ENCODE data around the gene SRPK1. TPM values are rescaled to one million over a fixed set of nuclear protein-coding genes. Genes with fewer than 3 reads are reported as not detected.
"Not testable (repeated sequence)": the region's sequence is repeated elsewhere in the genome, so short reads cannot be mapped to it uniquely, and the experiment has no call there.

Gene SRPK1
- total RNA-seq, 4 donors from 2014 or later: 25.4 to 36.5 (median 30.4) TPM

DNA sequence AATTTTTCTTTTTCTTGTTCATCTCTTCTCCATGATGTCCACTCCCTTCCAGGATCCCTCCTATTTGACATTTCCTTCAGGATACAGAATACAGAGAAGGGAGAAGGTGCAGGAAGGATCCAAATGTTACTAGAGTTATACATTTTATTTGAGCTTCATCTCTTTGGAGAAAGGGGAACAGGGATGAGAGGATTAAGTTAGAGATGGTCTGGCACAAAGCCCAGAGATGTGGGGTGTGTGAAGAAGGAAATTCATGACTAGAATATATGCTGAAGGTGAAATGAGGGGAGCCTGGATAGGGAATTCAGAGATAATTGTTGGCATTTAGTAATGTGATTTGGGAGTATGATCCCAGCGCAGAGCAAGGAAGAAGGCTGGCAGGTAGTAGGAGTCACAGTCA is 22.5 kb upstream of the SRPK1 start:
- WGBS: 88% methylated on average over 1 of the region's 1 CpG

DNA sequence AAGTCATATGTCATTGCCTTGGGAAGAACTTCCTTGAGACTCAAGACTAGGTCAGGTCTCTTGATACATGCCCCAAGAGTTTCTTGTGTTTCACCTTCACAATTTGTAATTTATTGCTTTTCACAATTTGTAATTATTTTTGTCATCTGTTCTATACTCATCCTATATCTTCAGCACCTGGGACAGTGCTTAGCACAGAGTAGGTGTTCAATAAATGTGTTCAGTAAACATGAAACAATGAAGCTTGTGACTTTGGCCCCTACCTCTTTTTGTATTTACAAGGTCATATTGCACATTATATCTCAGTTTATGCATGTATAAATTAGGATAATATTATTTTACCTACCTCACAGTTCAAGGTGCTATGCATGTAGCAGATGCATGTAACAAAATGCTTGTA is 21.5 kb upstream of the SRPK1 start:
- Histone ChIP-seq H3K27ac (replicated peaks in 1 of 4) (no peak overlapping the region), H3K36me3 (no peaks in the 10 kb centered on the region), H3K27me3 (no peaks in the 10 kb centered on the region), H3K4me1 (no peaks in the 10 kb centered on the region), H3K9me3 (no peaks in the 10 kb centered on the region), H3K4me3 (no peak overlapping the region)
- intact Hi-C loops (cut with DNase I): no loop called here
- TF ChIP-seq, protein P1, sequence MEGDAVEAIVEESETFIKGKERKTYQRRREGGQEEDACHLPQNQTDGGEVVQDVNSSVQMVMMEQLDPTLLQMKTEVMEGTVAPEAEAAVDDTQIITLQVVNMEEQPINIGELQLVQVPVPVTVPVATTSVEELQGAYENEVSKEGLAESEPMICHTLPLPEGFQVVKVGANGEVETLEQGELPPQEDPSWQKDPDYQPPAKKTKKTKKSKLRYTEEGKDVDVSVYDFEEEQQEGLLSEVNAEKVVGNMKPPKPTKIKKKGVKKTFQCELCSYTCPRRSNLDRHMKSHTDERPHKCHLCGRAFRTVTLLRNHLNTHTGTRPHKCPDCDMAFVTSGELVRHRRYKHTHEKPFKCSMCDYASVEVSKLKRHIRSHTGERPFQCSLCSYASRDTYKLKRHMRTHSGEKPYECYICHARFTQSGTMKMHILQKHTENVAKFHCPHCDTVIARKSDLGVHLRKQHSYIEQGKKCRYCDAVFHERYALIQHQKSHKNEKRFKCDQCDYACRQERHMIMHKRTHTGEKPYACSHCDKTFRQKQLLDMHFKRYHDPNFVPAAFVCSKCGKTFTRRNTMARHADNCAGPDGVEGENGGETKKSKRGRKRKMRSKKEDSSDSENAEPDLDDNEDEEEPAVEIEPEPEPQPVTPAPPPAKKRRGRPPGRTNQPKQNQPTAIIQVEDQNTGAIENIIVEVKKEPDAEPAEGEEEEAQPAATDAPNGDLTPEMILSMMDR (IDR thresholded peaks at IDR 0.05): no peak
- TF ChIP-seq POLR2A (IDR thresholded peaks at IDR 0.05; ENCODE audit: low read depth): no peak
- no peak for TF ChIP-seq EP300 (IDR thresholded peaks at IDR 0.05)
- no peak for TF ChIP-seq POLR2AphosphoS5 (IDR thresholded peaks at IDR 0.05)
- DNase-seq (ENCODE audit: extremely low spot score): no peak

More for the DNA sequence above, 22.5 kb upstream of the SRPK1 start:
- TF ChIP-seq, protein P1 (IDR thresholded peaks at IDR 0.05): no peak
- TF ChIP-seq POLR2A (IDR thresholded peaks at IDR 0.05; ENCODE audit: low read depth) (no peak), EP300 (IDR thresholded peaks at IDR 0.05) (no peak), POLR2AphosphoS5 (IDR thresholded peaks at IDR 0.05) (no peak)
- Histone ChIP-seq H3K4me3 (no peak overlapping the region), H3K36me3 (no peaks in the 10 kb centered on the region), H3K27me3 (no peaks in the 10 kb centered on the region), H3K27ac (replicated peaks in 1 of 4) (no peak overlapping the region), H3K9me3 (no peaks in the 10 kb centered on the region), H3K4me1 (no peaks in the 10 kb centered on the region)
- no peak for DNase-seq (ENCODE audit: extremely low spot score)
- intact Hi-C loops (cut with DNase I): no loop called here

DNA sequence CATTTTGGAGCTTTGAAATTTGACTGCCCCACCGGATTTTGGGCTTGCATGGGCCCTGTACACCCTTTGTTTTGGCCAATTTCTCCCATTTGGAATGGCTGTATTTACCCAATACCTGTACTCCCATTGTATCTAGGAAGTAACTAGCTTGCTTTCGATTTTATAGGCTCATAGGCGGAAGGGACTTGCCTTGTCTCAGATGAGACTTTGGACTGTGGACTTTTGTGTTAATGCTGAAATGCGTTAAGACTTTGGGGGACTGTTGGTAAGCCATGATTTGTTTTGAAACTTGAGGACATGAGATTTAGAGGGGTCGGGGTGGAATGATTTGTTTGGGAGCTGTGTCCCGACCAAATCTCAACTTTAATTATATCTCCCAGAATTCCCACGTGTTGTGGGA is 20.3 kb upstream of the SRPK1 start:
- H3K27me3 ChIP-seq; H3K4me3 ChIP-seq; intact Hi-C loops (cut with DNase I); H3K36me3 ChIP-seq; H3K27ac ChIP-seq (replicated peaks in 1 of 4); H3K9me3 ChIP-seq; H3K4me1 ChIP-seq; DNase-seq (ENCODE audit: extremely low spot score): not testable (repeated sequence)
- 84% methylated on average over 7 of the region's 7 CpGs for whole genome bisulfite sequencing

DNA sequence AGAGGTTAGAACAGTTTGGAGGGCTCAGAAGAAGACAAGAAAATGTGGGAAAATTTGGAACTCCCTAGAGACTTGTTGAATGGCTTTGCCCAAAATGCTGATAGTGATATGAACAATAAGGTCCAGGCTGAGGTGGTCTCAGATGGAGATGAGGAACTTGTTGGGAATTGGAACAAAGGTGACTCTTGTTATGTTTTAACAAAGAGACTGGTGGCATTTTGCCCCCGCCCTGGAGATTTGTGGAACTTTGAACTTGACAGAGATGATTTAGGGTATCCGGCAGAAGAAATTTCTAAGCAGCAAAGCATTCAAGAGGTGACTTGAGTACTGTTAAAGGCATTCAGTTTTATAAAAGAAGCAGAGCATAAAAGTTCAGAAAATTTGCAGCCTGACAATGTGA is 19.1 kb upstream of the SRPK1 start:
- DNase-seq (ENCODE audit: extremely low spot score); H3K36me3 ChIP-seq; H3K9me3 ChIP-seq; H3K27me3 ChIP-seq; H3K4me1 ChIP-seq; intact Hi-C loops (cut with DNase I); H3K27ac ChIP-seq (replicated peaks in 1 of 4); H3K4me3 ChIP-seq: not testable (repeated sequence)
- WGBS: 96% methylated on average over 2 of the region's 2 CpGs

DNA sequence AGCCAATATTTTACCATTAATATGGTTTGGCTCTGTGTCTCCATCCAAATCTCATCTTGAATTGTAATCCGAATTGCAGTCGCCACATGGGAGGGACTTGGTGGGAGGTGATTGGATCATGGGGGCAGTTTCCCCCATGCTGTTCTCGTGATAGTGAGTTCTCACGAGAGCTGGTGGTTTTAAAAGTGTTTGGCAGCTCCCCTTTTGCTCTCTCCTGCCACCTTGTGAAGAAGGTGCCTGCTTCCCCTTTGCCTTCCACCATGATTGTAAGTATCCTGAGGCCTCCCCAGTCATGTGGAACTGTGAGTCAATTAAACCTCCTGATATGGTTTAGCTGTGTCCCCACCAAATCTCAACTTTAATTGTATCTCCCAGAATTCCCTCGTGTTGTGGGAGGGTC is 18.4 kb upstream of the SRPK1 start:
- not testable (repeated sequence) for H3K9me3 ChIP-seq, H3K27me3 ChIP-seq

DNA sequence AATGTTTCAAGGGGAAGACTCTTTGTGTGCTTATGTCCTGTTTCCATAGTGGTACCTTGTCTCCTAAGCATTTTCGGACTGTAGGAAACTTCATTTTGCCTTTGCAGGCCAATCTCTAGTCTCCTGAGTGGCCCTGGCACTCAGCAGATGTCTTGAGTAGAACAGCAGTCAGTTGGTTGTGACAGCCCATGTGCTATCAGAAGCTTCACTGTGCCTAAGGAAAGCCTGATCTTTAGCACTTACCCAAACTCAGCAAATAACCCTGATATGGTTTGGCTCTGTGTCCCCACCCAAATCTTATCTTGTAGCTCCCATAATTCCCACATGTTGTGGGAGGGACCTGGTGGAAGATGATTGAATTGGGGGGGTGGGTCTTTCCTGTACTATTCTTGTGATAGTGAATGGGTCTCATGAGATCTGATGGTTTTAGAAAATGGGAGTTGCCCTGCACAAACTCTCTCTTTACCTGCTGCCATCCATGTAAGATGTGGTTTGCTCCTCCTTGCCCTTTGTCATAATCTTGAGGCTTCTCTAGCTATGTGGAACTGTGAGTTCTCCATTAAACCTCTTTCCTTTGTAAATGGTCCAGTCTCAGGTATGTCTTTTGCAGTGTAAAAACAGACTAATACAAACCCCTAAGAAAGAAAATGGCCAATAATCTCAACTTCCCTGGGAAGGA is 15.9 kb upstream of the SRPK1 start:
- Histone ChIP-seq H3K9me3 (no peaks in the 10 kb centered on the region), H3K4me1 (no peaks in the 10 kb centered on the region), H3K4me3 (no peak overlapping the region), H3K27me3 (peaks cover 0 to 6% (median 0%) of the 10 kb centered on the region in 4 donors), H3K27ac (replicated peaks in 1 of 4) (no peak overlapping the region), H3K36me3 (no peaks in the 10 kb centered on the region)
- WGBS: 87% methylated on average over 1 of the region's 1 CpG
- intact Hi-C loops (cut with DNase I): no loop called here
- DNase-seq (ENCODE audit: extremely low spot score): no peak
- TF ChIP-seq POLR2AphosphoS5 (IDR thresholded peaks at IDR 0.05) (no peak), POLR2A (IDR thresholded peaks at IDR 0.05; ENCODE audit: low read depth) (no peak), EP300 (IDR thresholded peaks at IDR 0.05) (no peak)
- TF ChIP-seq, protein P1 (IDR thresholded peaks at IDR 0.05): no peak

More for the DNA sequence above, 18.4 kb upstream of the SRPK1 start:
- H3K4me3 ChIP-seq; DNase-seq (ENCODE audit: extremely low spot score); intact Hi-C loops (cut with DNase I); H3K27ac ChIP-seq (replicated peaks in 1 of 4); H3K4me1 ChIP-seq; H3K36me3 ChIP-seq: not testable (repeated sequence)
- 86% methylated on average over 5 of the region's 5 CpGs for WGBS

Data from esophagus muscularis mucosa (tissue), 4 donors.